Measurements from ENCODE around the gene ISCU. TPM values are rescaled to one million over a fixed set of nuclear protein-coding genes. Genes with fewer than 3 reads are reported as not detected.

Gene ISCU
- total RNA-seq, 2 donors from 2014 or later, result 82.7 to 160 TPM

- intact Hi-C loops (cut with DNase I), result no loop called here
- no peaks in the 10 kb centered on the region for H3K27me3 ChIP-seq
- TF ChIP-seq, protein P1, sequence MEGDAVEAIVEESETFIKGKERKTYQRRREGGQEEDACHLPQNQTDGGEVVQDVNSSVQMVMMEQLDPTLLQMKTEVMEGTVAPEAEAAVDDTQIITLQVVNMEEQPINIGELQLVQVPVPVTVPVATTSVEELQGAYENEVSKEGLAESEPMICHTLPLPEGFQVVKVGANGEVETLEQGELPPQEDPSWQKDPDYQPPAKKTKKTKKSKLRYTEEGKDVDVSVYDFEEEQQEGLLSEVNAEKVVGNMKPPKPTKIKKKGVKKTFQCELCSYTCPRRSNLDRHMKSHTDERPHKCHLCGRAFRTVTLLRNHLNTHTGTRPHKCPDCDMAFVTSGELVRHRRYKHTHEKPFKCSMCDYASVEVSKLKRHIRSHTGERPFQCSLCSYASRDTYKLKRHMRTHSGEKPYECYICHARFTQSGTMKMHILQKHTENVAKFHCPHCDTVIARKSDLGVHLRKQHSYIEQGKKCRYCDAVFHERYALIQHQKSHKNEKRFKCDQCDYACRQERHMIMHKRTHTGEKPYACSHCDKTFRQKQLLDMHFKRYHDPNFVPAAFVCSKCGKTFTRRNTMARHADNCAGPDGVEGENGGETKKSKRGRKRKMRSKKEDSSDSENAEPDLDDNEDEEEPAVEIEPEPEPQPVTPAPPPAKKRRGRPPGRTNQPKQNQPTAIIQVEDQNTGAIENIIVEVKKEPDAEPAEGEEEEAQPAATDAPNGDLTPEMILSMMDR (IDR thresholded peaks at IDR 0.05), result no peak
- TF ChIP-seq POLR2A (IDR thresholded peaks at IDR 0.05), result no peak
- H3K4me3 ChIP-seq, result no peak overlapping the region
- DNase-seq (no peak), ATAC-seq (no peak)
- 89 to 94% methylated on average over 4 of the region's 4 CpGs for whole genome bisulfite sequencing, 2 donors
- H3K9me3 ChIP-seq, result no peaks in the 10 kb centered on the region
- H3K27ac ChIP-seq, result no peak overlapping the region
- H3K36me3 ChIP-seq (replicated peaks in 1 of 2; ENCODE audit: insufficient read depth in 1 of 2, low read depth in 2 of 2), result peaks cover 10 to 19% of the 10 kb centered on the region in 2 donors
- H3K4me1 ChIP-seq, result no peaks in the 10 kb centered on the region
Observed at GRCh38 chr12:108542320-108542719, 20.1 kb upstream of the ISCU start.

DNA sequence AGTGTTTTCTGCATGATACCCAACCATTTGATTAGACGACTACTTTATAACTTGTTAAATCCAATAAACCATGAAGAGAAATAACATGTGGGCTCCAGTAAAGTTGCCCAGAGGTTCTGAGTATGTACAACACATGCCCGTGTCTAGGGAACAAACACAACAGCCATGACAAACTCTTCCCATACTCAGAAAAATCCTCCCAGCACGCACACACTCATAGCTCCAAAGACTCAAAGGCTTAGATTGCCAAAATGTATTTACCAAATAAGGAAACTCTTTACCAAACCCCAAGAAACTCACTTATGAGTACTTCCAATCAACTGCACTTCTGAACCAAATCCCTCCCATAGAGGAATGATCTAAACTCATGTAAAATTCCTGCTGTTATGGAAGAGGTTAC lies 18.7 kb upstream of the ISCU start:
- no peaks in the 10 kb centered on the region for H3K4me1 ChIP-seq
- no peaks in the 10 kb centered on the region for H3K9me3 ChIP-seq
- 85 to 92% methylated on average over 3 of the region's 3 CpGs for WGBS, 2 donors
- DNase-seq, result no peak
- intact Hi-C loops (cut with DNase I), result no loop called here
- ATAC-seq, result no peak
- H3K4me3 ChIP-seq, result no peak overlapping the region
- no peak overlapping the region for H3K27ac ChIP-seq
- H3K36me3 ChIP-seq (replicated peaks in 1 of 2; ENCODE audit: insufficient read depth in 1 of 2, low read depth in 2 of 2), result peaks cover 0 to 20% of the 10 kb centered on the region in 2 donors
- no peak for TF ChIP-seq POLR2A (IDR thresholded peaks at IDR 0.05)
- TF ChIP-seq, protein P1 (IDR thresholded peaks at IDR 0.05), result no peak
- no peaks in the 10 kb centered on the region for H3K27me3 ChIP-seq

- Histone ChIP-seq H3K4me1 (no peaks in the 10 kb centered on the region), H3K27me3 (no peaks in the 10 kb centered on the region), H3K4me3 (no peak overlapping the region), H3K36me3 (replicated peaks in 1 of 2; ENCODE audit: insufficient read depth in 1 of 2, low read depth in 2 of 2) (peaks cover 0 to 23% of the 10 kb centered on the region in 2 donors), H3K27ac (no peak overlapping the region), H3K9me3 (no peaks in the 10 kb centered on the region)
- 67 to 84% methylated on average over 9 of the region's 9 CpGs for WGBS, 2 donors
- intact Hi-C loops (cut with DNase I), result no loop called here
- TF ChIP-seq POLR2A (IDR thresholded peaks at IDR 0.05), result no peak
- TF ChIP-seq, protein P1 (IDR thresholded peaks at IDR 0.05), result no peak
- ATAC-seq (no peak), DNase-seq (no peak)
Observed at GRCh38 chr12:108547686-108548085, 14.7 kb upstream of the ISCU start.

DNA sequence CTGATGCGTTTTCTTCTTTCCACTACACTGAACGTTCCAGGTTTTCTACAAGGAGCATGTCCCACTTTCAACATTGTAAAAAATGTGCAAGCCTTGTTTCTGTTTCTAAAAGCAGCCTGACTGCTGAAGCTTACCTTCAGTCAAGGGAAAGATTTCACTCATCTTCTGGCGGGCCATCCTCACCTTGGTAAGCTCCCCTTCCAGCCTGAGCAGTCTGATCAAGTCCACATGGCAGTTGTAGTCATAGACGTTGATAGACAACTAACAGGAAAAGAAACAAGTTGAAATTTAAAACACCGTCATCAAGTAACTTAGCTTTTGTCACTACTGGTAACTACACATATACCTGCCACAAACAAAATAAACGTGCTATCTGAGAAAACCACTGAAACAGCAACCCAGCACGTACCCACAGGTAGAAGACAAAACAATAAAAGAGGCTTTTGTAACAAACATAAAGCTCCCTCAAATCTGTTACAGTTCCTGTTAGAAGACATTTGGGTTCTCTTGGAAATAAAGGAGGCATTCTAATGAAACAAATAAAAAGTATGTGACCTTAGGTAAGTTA lies 13.4 kb upstream of the ISCU start:
- no peaks in the 10 kb centered on the region for H3K9me3 ChIP-seq
- DNase-seq (no peak), ATAC-seq (no peak)
- peaks cover 0 to 20% of the 10 kb centered on the region in 2 donors for H3K36me3 ChIP-seq (replicated peaks in 1 of 2; ENCODE audit: insufficient read depth in 1 of 2, low read depth in 2 of 2)
- intact Hi-C loops (cut with DNase I), result no loop called here
- WGBS, 2 donors, result 63 to 70% methylated on average over 7 of the region's 7 CpGs
- H3K27ac ChIP-seq, result no peak overlapping the region
- H3K27me3 ChIP-seq, result no peaks in the 10 kb centered on the region
- no peaks in the 10 kb centered on the region for H3K4me1 ChIP-seq
- no peak overlapping the region for H3K4me3 ChIP-seq
- TF ChIP-seq POLR2A (IDR thresholded peaks at IDR 0.05), result no peak
- TF ChIP-seq, protein P1 (IDR thresholded peaks at IDR 0.05), result no peak

- Histone ChIP-seq H3K9me3 (no peaks in the 10 kb centered on the region), H3K27ac (no peak overlapping the region), H3K27me3 (no peaks in the 10 kb centered on the region), H3K4me3 (no peak overlapping the region), H3K36me3 (replicated peaks in 1 of 2; ENCODE audit: insufficient read depth in 1 of 2, low read depth in 2 of 2) (peaks cover 0 to 12% of the 10 kb centered on the region in 2 donors), H3K4me1 (no peaks in the 10 kb centered on the region)
- TF ChIP-seq, protein P1 (IDR thresholded peaks at IDR 0.05), result no peak
- intact Hi-C loops (cut with DNase I), result no loop called here
- WGBS, 2 donors, result 79 to 88% methylated on average over 5 of the region's 5 CpGs
- no peak for DNase-seq
- ATAC-seq, result no peak
Observed at GRCh38 chr12:108551535-108551934, 10.9 kb upstream of the ISCU start.

Data from body of pancreas (tissue), 4 donors.